Small intestine (tissue), 16 donors: ENCODE results near the gene SPARC. TPM values are rescaled to one million over a fixed set of nuclear protein-coding genes. Genes with fewer than 3 reads are reported as not detected.
"Not testable (repeated sequence)": the region's sequence is repeated elsewhere in the genome, so short reads cannot be mapped to it uniquely, and the experiment has no call there.

Experiments used
- DNase-seq, 2 donors: peaks; one replicate each; pipeline versions ENCODE4 v3.0.0 to v3.0.0-alpha.2; 2013
- FAIRE-seq: peaks from 2 replicates; lab custom pipeline; 2012; peaks lifted over from hg19 to GRCh38; lab: Jason Lieb, UNC
- H3K27ac ChIP-seq, 3 donors: one replicate each; pipeline ENCODE4 v1.5.1; 2013; ENCODE audit warnings: low read length in 2 of 3, mild to moderate bottlenecking in 2 of 3, control low read depth in 1 of 3, inconsistent platforms in 1 of 3, low read depth in 1 of 3, moderate library complexity in 1 of 3
- H3K27me3 ChIP-seq, 3 donors: one replicate each; pipeline ENCODE4 v1.6.1; 2013; ENCODE audit warnings: low read length in 3 of 3, inconsistent platforms in 1 of 3; ENCODE audit not compliant: control insufficient read depth in 3 of 3, insufficient read depth in 3 of 3
- H3K36me3 ChIP-seq, 3 donors: one replicate each; pipeline ENCODE4 v1.6.1; 2013; ENCODE audit warnings: low read length in 3 of 3, inconsistent platforms in 1 of 3, low read depth in 1 of 3, mild to moderate bottlenecking in 1 of 3, moderate library complexity in 1 of 3; ENCODE audit not compliant: control insufficient read depth in 3 of 3, insufficient read depth in 2 of 3
- H3K4me1 ChIP-seq, 3 donors: one replicate each; pipeline ENCODE4 v1.6.1; 2013; ENCODE audit warnings: low read length in 2 of 3, inconsistent platforms in 1 of 3, low read depth in 1 of 3, mild to moderate bottlenecking in 1 of 3, moderate library complexity in 1 of 3; ENCODE audit not compliant: control insufficient read depth in 3 of 3, insufficient read depth in 2 of 3
- H3K4me3 ChIP-seq, 3 donors: one replicate each; pipeline ENCODE4 v1.5.1; 2013; ENCODE audit warnings: low read length in 3 of 3, control low read depth in 1 of 3, inconsistent platforms in 1 of 3, low read depth in 1 of 3, mild to moderate bottlenecking in 1 of 3, moderate library complexity in 1 of 3
- H3K9me3 ChIP-seq, 2 donors: one replicate each; pipeline ENCODE4 v1.6.1; 2013; ENCODE audit warnings: low read depth in 1 of 2, low read length in 1 of 2; ENCODE audit not compliant: control insufficient read depth in 2 of 2, insufficient read depth in 1 of 2
- WGBS, 3 donors: extraction: QIAGEN DNeasy Blood & Tissue Kit; methylation state at CpG; one replicate each; pipeline ENCODE4 v1.1.7; 2013; 5-methylcytosine and 5-hydroxymethylcytosine counted together
- long read RNA-seq, 10 donors: transcript quantifications; one replicate each; lab custom pipeline, GENCODE V29; 2026
- polyA plus RNA-seq, 4 donors: library from polyadenylated mRNA; stranded (reverse) in 3 of 4; unstranded in 1 of 4; fragments of 200-250 nt in 3 of 4; fragments of 120-200 nt in 1 of 4; gene quantifications; one replicate each; pipeline versions ENCODE4 v1.2.1 to v1.2.3, GENCODE V29; 2013
- donor health status: healthy with polysubstance abuse.
- donor health status: control.
- donor health status: control.
- donor health status: Bipolar disorder and iron deficiency.
- donor health status: healthy.

The SPARC gene
- polyA plus RNA-seq, result 100 to 1,000 TPM in 2 of 4 donors, 10 to 100 TPM in 1, 1 to 10 TPM in 1; 9.6 to 487 (median 135) TPM
- long read RNA-seq, donor 1, transcript SPARC-201 (10 exons, 3,701 nt), result major isoform, 130 of 208 reads
- long read RNA-seq, donor 1, partial matches to known transcripts, result 48 of 208 reads
- long read RNA-seq, donor 1, other reads (novel, unspliced or antisense), result 22 of 208 reads
- long read RNA-seq, donor 2, transcript SPARC-201 (10 exons, 3,701 nt), result major isoform, 36 of 50 reads
- long read RNA-seq, donor 2, partial matches to known transcripts, result 0 of 50 reads
- long read RNA-seq, donor 2, other reads (novel, unspliced or antisense), result 10 of 50 reads
- long read RNA-seq, donor 3, transcript SPARC-202 (4 exons, 1,598 nt), result minor isoform, 5 of 122 reads
- long read RNA-seq, donor 3, transcript SPARC-201 (10 exons, 3,701 nt), result major isoform, 47 of 122 reads
- long read RNA-seq, donor 3, transcript SPARC-203 (4 exons, 864 nt), result minor isoform, 5 of 122 reads
- long read RNA-seq, donor 3, partial matches to known transcripts, result 60 of 122 reads
- long read RNA-seq, donor 3, other reads (novel, unspliced or antisense), result 5 of 122 reads
- long read RNA-seq, donor 4, partial matches to known transcripts, result 0 of 2 reads
- long read RNA-seq, donor 4, other reads (novel, unspliced or antisense), result 0 of 2 reads
- long read RNA-seq, donor 5, transcript SPARC-201 (10 exons, 3,701 nt), result major isoform, 13 of 26 reads
- long read RNA-seq, donor 5, partial matches to known transcripts, result 10 of 26 reads
- long read RNA-seq, donor 5, other reads (novel, unspliced or antisense), result 0 of 26 reads
- long read RNA-seq, donor 6, transcript SPARC-201 (10 exons, 3,701 nt), result major isoform, 66 of 114 reads
- long read RNA-seq, donor 6, partial matches to known transcripts, result 24 of 114 reads
- long read RNA-seq, donor 6, other reads (novel, unspliced or antisense), result 18 of 114 reads
- long read RNA-seq, donor 7, transcript SPARC-202 (4 exons, 1,598 nt), result minor isoform, 9 of 609 reads
- long read RNA-seq, donor 7, transcript SPARC-201 (10 exons, 3,701 nt), result major isoform, 388 of 609 reads
- long read RNA-seq, donor 7, transcript SPARC-203 (4 exons, 864 nt), result minor isoform, 7 of 609 reads
- long read RNA-seq, donor 7, partial matches to known transcripts, result 121 of 609 reads
- long read RNA-seq, donor 7, other reads (novel, unspliced or antisense), result 84 of 609 reads
- long read RNA-seq, donor 8, transcript SPARC-202 (4 exons, 1,598 nt), result minor isoform, 6 of 109 reads
- long read RNA-seq, donor 8, transcript SPARC-201 (10 exons, 3,701 nt), result major isoform, 65 of 109 reads
- long read RNA-seq, donor 8, partial matches to known transcripts, result 25 of 109 reads
- long read RNA-seq, donor 8, other reads (novel, unspliced or antisense), result 12 of 109 reads
- long read RNA-seq, donor 9, transcript SPARC-201 (10 exons, 3,701 nt), result major isoform, 17 of 22 reads
- long read RNA-seq, donor 9, partial matches to known transcripts, result 5 of 22 reads
- long read RNA-seq, donor 9, other reads (novel, unspliced or antisense), result 0 of 22 reads
- long read RNA-seq, donor 10, transcript SPARC-202 (4 exons, 1,598 nt), result minor isoform, 11 of 516 reads
- long read RNA-seq, donor 10, transcript SPARC-201 (10 exons, 3,701 nt), result major isoform, 277 of 516 reads
- long read RNA-seq, donor 10, transcript SPARC-203 (4 exons, 864 nt), result minor isoform, 9 of 516 reads
- long read RNA-seq, donor 10, partial matches to known transcripts, result 154 of 516 reads
- long read RNA-seq, donor 10, other reads (novel, unspliced or antisense), result 65 of 516 reads

DNA sequence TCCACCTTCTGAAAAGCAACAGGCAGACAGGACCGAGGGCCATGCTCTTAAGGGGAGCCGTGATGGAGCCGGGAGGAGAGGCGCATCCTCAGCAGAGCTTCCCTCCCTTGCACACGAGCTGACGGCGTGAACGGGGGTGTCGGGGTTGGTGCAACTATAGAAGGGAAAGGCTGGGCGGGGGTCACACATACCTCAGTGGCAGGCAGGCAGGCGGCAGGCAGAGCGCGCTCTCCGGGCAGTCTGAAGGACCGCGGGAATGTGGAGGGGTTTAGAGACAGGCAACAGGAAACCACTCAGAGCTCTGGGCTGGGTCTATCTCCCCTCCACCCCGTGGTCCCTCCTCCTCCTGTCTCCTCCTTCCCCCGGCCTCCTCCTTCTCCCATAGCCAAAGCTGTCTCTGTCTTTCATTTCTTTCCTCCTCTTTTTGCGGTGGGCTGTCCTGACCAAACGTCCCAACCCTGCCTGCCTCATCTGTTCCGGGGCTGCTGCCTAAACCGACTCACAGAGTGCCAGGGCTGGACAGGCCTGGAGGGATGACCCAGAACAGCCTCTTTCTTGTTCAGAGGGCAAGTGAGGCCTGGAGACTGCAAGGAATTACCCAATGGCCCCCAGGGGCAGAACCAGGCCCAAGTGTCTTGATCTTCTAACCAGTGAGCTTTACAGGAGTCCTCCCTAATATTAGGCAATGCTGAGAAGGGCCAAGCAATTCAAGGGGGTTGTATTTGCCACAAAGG lies at the start of gene SPARC:
TSS of gene SPARC (minus strand) at position 242 of the 734 bp plus-strand sequence. CDS start 10,727 bp downstream, outside the sequence.
- Histone ChIP-seq H3K36me3 (peaks cover 0 to 2% (median 0%) of the 10 kb centered on the region in 3 donors), H3K9me3 (no peaks in the 10 kb centered on the region), H3K27ac (peak within 1 kb of the TSS in 2 of 3 donors; percentile 83 to 92), H3K27me3 (no peaks in the 10 kb centered on the region), H3K4me1 (no peaks in the 10 kb centered on the region), H3K4me3 (peak within 1 kb of the TSS; percentile 32 to 67 (median 40))
- DNase-seq (peak in 1 of 2 donors; percentile 60), FAIRE-seq (no peak)
- WGBS, 3 donors, result 11 to 46% (median 37%) methylated on average over 16 to 22 of the region's 22 CpGs

DNA sequence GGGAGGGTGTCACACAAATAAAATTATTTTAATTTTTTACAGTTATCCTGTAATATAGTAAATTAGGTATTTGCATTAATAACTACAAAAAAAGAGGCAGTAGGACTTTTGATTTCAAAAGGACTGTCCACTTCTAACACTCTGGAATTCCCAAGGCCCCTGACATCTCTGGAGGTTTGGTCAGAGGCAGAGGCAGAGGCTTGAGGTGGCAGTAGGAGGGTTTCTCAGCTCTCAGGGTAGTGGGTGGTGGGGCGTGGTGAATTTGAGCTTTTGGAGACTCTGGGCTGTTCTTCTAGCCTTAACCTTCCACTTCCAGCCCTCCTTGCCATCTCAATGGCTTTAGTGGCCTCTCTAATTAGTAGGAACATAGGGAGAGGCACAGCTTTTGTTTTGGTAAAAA lies 48.9 kb upstream of the SPARC start:
- H3K9me3 ChIP-seq, result peaks cover 0 to under 1% of the 10 kb centered on the region in 2 donors
- FAIRE-seq, result no peak
- peaks cover 0 to 6% (median 0%) of the 10 kb centered on the region in 3 donors for H3K4me1 ChIP-seq
- peaks cover 0 to 6% (median 2%) of the 10 kb centered on the region in 3 donors for H3K36me3 ChIP-seq
- no peak for DNase-seq
- 86 to 100% (median 95%) methylated on average over 1 of the region's 1 CpG for WGBS, 3 donors
- H3K27me3 ChIP-seq, result no peaks in the 10 kb centered on the region
- H3K27ac ChIP-seq, result no peak overlapping the region
- H3K4me3 ChIP-seq, result no peak overlapping the region

GRCh38 chr5:151734064-151734408 lies 47.3 kb upstream of the SPARC start:
- WGBS, 3 donors, result 92 to 100% (median 97%) methylated on average over 3 of the region's 3 CpGs
- Histone ChIP-seq H3K36me3 (peaks cover 0 to 6% (median 2%) of the 10 kb centered on the region in 3 donors), H3K9me3 (peaks cover 0 to 15% of the 10 kb centered on the region in 2 donors), H3K27ac (no peak overlapping the region), H3K4me1 (no peaks in the 10 kb centered on the region), H3K4me3 (no peak overlapping the region), H3K27me3 (no peaks in the 10 kb centered on the region)
- DNase-seq (no peak), FAIRE-seq (no peak)

- H3K36me3 ChIP-seq, result peaks cover 0 to 6% (median 2%) of the 10 kb centered on the region in 3 donors
- no peak for FAIRE-seq
These were observed 46.8 kb upstream of the SPARC start for GRCh38 chr5:151733358-151734063.

DNA sequence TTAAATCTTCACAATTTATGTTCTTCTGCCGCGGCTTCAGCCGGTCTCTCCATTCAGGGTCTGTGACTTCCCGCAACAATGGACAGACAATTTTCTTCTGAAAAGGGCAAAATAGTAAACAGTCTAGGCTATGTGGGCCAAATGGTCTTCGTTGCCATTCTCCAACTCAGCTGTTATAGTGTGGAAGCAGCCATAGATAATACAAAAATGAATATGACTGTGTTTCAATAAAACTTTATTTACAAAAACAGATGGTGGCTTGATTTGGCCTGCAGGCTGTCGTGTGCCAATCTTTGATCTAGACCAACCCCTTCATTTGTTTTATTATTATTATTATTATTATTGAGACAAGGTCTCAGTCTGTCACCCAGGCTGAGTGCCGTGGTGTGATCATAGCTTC lies 43.7 kb upstream of the SPARC start:
- DNase-seq (no peak), FAIRE-seq (no peak)
- Histone ChIP-seq H3K27me3 (no peaks in the 10 kb centered on the region), H3K4me3 (no peak overlapping the region), H3K27ac (no peak overlapping the region), H3K9me3 (peaks cover 0 to 17% of the 10 kb centered on the region in 2 donors), H3K36me3 (peaks cover 0 to 3% (median 0%) of the 10 kb centered on the region in 3 donors), H3K4me1 (no peaks in the 10 kb centered on the region)
- 89 to 93% (median 89%) methylated on average over 7 of the region's 7 CpGs for WGBS, 3 donors

More at GRCh38 chr5:151733358-151734063, 46.8 kb upstream of the SPARC start:
- no peak overlapping the region for H3K4me3 ChIP-seq
- no peak for DNase-seq
- peaks cover 0 to 17% of the 10 kb centered on the region in 2 donors for H3K9me3 ChIP-seq
- WGBS, 3 donors, result 93 to 94% (median 93%) methylated on average over 9 of the region's 9 CpGs
- no peak overlapping the region for H3K27ac ChIP-seq
- no peaks in the 10 kb centered on the region for H3K4me1 ChIP-seq
- H3K27me3 ChIP-seq, result no peaks in the 10 kb centered on the region

GRCh38 chr5:151729597-151729996 lies 42.9 kb upstream of the SPARC start:
- not testable (repeated sequence) for H3K27ac ChIP-seq, H3K27me3 ChIP-seq, DNase-seq, H3K4me1 ChIP-seq, H3K4me3 ChIP-seq, FAIRE-seq, H3K36me3 ChIP-seq
- WGBS, 3 donors, result 74 to 81% (median 80%) methylated on average over 5 of the region's 5 CpGs
- peaks cover 0 to 17% of the 10 kb centered on the region in 2 donors for H3K9me3 ChIP-seq
